GM13976 (cell line): ENCODE data around the gene DHX15.

Experiments used
- DNase-seq: peaks from one replicate; pipeline ENCODE4 v3.0.0; 2012; ENCODE audit warnings: low spot score
- in situ Hi-C: fragments of 300-500 bp; cut with MboI; formaldehyde crosslinking; loops from one replicate; pipeline ENCODE4 v1.12.0; 2022; ENCODE audit warnings: low sequenced_read_pairs, mixed read lengths, inconsistent platforms; ENCODE audit not compliant: unreplicated experiment
- TF ChIP-seq, protein P1 (sequence below): IDR thresholded peaks from 2 replicates; pipeline ENCODE4 v1.5.1; 2012; ENCODE audit warnings: borderline replicate concordance, mild to moderate bottlenecking; ENCODE audit not compliant: insufficient read depth; ENCODE audit errors: extremely low read depth, missing control alignments, control extremely low read depth

Gene DHX15

DNA sequence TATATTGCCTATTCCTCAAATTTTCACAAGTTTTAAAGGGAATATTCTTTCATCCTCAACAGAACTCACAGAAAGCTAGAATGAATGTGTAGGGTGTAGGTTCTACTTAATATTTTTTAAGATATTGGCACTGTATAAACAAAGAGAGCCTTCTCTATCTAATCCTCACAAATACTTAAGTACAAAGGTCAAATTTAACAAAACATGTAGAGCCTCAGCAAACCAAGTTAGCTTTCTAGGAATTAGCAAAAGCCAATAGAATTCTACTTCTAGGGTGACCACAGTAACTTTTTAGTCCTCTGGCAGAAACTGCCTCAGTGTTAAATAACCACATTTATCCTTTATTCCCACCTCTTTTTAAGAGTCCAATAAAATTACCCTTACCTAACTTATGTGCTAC is 19.3 kb downstream of the DHX15 start:
- in situ Hi-C loops = no loop called here

DNA sequence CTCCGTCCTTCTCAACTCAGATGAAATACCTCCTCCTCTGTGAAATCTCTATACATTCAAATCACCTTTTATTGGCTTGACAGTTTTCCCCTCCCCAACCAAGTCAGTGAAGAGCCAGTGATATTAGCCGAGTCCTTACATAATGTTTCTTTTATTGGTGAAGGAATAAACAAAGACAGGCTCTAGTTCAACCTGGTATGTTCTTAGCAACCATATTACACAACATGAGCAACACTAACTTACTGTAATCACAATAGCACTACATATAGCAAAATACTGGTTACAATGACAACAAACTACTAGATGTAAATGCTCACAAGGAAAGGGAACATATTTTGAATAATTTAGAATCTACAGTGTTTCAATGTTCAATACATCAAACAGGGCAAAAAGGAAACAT is 19.9 kb downstream of the DHX15 start:
- TF ChIP-seq, protein P1, sequence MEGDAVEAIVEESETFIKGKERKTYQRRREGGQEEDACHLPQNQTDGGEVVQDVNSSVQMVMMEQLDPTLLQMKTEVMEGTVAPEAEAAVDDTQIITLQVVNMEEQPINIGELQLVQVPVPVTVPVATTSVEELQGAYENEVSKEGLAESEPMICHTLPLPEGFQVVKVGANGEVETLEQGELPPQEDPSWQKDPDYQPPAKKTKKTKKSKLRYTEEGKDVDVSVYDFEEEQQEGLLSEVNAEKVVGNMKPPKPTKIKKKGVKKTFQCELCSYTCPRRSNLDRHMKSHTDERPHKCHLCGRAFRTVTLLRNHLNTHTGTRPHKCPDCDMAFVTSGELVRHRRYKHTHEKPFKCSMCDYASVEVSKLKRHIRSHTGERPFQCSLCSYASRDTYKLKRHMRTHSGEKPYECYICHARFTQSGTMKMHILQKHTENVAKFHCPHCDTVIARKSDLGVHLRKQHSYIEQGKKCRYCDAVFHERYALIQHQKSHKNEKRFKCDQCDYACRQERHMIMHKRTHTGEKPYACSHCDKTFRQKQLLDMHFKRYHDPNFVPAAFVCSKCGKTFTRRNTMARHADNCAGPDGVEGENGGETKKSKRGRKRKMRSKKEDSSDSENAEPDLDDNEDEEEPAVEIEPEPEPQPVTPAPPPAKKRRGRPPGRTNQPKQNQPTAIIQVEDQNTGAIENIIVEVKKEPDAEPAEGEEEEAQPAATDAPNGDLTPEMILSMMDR = no peak
- in situ Hi-C loops = no loop called here

More for the DNA sequence above, 19.3 kb downstream of the DHX15 start:
- TF ChIP-seq, protein P1 = no peak
- DNase-seq = no peak

DNA sequence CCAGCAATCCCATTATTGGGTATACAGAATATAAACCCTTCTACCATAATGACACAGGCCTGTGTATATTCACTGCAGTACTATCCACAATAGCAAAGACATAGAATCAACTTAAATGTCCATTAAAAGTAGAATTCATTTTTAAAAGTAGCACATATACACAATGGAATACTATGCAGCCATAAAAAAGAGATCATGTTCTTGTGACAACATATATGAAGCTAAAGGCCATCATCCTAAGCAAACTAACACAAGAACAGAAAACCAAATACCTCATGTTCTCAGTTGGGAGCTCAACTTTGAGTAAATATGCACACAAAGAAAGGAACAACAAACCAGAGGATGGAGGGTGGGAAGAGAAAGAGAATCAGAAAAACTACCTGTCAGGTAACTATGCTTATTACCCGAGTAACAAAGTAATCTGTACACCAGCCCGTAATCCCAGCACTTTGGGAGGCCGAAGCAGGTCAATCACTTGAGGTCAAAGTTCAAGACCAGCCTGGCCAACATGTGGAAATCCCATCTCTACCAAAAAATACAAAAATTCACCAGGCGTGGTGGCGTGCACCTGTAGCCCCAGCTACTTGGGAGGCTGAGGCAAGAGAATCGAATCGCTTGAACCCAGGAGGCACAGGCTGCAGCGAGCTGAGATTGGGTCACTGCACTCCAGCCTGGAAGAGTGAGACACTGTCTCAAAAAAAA is 22.8 kb downstream of the DHX15 start:
- DNase-seq = no peak
- TF ChIP-seq, protein P1 = no peak
- in situ Hi-C loops = no loop called here

More for the DNA sequence above, 19.9 kb downstream of the DHX15 start:
- no peak for DNase-seq

DNA sequence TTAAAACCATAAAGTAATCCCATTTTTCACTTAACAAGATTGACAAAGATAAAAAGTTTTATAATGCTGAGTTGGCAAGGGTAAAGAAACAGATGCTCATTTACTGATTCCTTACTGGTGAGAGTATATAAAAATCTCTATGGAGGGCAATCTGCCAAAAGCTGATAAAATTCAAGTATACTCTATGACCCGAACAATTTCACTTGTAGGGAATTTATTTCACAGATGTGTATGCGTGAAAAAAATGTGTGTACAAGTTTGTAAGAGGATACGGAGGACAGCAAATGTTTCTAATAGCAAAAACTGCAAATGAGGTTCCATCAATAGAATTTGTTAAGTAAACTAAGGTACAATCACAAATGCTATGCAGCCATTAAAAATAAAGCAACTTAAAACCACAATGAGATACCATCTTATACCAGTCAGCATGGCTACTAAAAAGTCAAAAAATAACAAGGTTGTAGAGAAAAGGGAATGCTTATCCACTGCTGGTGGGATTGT is 23.4 kb downstream of the DHX15 start:
- TF ChIP-seq, protein P1 = no peak
- in situ Hi-C loops = no loop called here
- no peak for DNase-seq

DNA sequence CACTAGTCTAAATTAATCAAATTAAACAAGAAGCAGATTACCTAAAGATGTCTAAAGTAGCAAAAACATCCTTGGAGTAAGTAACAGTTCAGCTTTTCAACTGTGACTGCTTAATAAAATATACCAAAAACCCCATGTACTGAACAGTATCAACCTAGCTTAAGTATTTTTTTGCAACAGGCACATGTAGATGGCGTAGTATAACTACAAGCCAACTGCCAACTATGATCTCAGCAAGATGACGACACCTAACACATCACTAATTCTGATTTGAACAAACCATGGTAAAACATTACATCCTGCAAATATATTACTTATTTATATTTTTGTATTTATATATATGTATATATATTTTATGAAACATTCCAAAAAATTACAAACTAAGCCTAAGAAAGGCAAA is 24.5 kb downstream of the DHX15 start:
- TF ChIP-seq, protein P1 = no peak
- in situ Hi-C loops = no loop called here
- no peak for DNase-seq

DNA sequence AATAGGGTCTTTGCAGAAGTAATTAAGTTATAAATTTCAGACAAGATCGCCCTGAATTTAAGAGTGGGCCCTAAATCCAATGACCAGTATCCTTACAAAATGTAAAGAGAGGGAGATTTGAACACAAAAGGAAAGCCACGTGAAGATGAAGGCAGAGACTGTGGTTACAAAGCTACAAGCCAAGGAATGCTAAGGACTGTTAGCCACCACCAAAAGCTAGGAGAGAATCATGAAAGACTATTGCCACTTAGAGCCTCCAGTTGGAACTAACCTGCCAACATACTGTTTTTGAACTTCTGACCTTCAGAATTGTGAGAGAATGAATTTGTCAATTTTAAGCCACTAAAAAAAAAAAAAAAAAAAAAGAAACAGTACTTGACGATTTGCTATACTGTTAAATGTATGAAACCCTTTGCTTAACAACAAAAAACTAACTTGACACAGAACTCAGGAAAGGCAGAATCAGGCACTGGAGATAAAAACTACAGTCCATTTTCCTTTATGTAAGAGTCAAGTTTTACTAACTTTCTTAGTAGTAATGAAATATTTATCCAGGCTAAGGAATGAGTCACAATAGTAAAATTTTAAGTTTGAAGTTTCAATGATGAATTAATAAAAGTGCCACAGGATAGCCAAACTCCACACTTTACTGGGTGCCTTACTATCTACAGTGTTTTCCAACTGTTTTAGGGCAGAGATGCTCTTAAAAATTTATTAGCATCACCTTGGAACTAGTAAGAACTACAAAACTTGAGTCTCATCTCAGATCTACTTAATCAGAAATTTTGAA is 25.1 kb downstream of the DHX15 start:
- no peak for DNase-seq
- in situ Hi-C loops = no loop called here
- TF ChIP-seq, protein P1 = no peak
